ENCODE results near the gene ALOX5. TPM values are rescaled to one million over a fixed set of nuclear protein-coding genes. Genes with fewer than 3 reads are reported as not detected.

The ALOX5 gene
- polyA plus RNA-seq, 1 of the 3 experiments (the other 2 are of a cell fraction) = not detected

DNA sequence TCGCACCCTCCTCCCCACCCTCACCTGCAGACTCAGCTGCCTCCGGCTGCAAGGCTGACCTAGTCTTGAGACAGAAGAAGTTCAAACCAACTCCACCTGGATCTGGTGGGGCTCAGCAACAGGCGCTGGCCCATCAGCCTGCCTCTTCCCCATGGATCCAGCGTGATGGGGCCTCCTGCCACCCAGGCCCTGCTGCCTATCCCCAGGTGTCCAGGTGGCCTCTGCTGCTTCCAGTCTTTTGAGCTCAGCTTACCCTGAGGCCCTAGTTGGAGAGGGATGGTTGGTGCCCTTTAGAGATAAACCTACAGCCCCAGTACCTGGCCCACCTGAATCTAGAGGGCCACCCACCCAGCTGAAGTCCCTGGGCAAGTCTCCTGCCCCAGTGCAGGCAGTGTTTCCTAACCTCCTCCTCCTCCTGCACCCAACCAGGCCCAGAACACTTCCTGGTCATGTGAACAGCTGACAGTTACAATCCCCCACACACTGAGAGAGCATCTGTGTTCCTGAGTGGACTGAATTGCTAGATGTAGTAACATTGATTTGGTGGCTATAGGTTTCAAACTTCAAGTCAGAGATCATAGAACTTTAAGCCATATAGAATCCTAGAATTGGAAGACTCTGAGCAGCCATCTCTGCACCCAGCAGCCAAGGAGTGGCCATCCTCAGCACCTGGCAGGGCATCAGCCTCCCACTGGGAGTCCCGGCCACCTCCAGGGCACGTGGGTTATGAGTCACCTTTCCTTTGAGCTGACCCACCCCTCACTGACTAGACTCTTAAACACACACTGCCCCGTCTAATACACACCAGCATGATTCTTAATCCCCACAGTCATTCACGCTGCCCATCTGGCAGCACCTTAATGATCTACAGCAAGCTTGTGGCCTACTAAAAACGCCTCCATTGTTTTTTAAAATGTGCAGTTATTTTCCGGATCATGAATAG, 51.9 kb downstream of the ALOX5 start:
- Histone ChIP-seq H3K9ac (no peak overlapping the region), H3K4me3 (ENCODE audit: low read depth in 2 of 2, low read length in 1 of 2) (no peak overlapping the region), H3K4me2 (no peak overlapping the region), H3K9me3 (no peaks in the 10 kb centered on the region), H3K79me2 (ENCODE audit: insufficient read depth) (no peaks in the 10 kb centered on the region), H3K27ac (ENCODE audit: low read depth in 2 of 2, low read length in 1 of 2) (no peak overlapping the region), H2AFZ (ENCODE audit: low read depth) (no peak overlapping the region), H3K9me2 (no peaks in the 10 kb centered on the region), H3K27me3 (ENCODE audit: insufficient read depth) (peaks cover 24% of the 10 kb centered on the region), H4K20me1 (ENCODE audit: insufficient read depth) (no peaks in the 10 kb centered on the region), H3K36me3 (replicated peaks in 1 of 2; ENCODE audit: control insufficient read depth in 1 of 2, insufficient read depth in 2 of 2, low read length in 1 of 2) (no peaks in the 10 kb centered on the region), H3F3A (replicated peaks; ENCODE audit: insufficient read depth) (no peaks in the 10 kb centered on the region), H3K4me1 (ENCODE audit: control insufficient read depth in 1 of 2, insufficient read depth in 2 of 2, low read depth in 1 of 2, low read length in 1 of 2) (no peaks in the 10 kb centered on the region; a peak in 1 of 4 replicates)
- no peak for DNase-seq
- no peak for TF ChIP-seq FOSL2 (IDR thresholded peaks at IDR 0.05; ENCODE audit: borderline replicate concordance, low read depth)
- TF ChIP-seq CHD2 (IDR thresholded peaks at IDR 0.05; ENCODE audit: low read length, partially characterized antibody) = no peak
- TF ChIP-seq SMC3 (IDR thresholded peaks at IDR 0.05; ENCODE audit: low read depth, low read length) = no peak
- TF ChIP-seq, protein P1, sequence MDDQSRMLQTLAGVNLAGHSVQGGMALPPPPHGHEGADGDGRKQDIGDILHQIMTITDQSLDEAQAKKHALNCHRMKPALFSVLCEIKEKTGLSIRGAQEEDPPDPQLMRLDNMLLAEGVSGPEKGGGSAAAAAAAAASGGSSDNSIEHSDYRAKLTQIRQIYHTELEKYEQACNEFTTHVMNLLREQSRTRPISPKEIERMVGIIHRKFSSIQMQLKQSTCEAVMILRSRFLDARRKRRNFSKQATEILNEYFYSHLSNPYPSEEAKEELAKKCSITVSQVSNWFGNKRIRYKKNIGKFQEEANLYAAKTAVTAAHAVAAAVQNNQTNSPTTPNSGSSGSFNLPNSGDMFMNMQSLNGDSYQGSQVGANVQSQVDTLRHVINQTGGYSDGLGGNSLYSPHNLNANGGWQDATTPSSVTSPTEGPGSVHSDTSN (IDR thresholded peaks at IDR 0.05) = no peak
- no peak for TF ChIP-seq EP300 (IDR thresholded peaks at IDR 0.05; ENCODE audit: borderline replicate concordance in 1 of 2, low read depth in 1 of 2, low read length in 1 of 2)
- TF ChIP-seq FOXJ3 (CRISPR knock-in tag; IDR thresholded peaks at IDR 0.05) = no peak
- TF ChIP-seq, protein P2, sequence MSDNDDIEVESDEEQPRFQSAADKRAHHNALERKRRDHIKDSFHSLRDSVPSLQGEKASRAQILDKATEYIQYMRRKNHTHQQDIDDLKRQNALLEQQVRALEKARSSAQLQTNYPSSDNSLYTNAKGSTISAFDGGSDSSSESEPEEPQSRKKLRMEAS (IDR thresholded peaks at IDR 0.05; ENCODE audit: low read depth) = no peak
- TF ChIP-seq, protein P3, sequence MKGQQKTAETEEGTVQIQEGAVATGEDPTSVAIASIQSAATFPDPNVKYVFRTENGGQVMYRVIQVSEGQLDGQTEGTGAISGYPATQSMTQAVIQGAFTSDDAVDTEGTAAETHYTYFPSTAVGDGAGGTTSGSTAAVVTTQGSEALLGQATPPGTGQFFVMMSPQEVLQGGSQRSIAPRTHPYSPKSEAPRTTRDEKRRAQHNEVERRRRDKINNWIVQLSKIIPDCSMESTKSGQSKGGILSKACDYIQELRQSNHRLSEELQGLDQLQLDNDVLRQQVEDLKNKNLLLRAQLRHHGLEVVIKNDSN (IDR thresholded peaks at IDR 0.05; ENCODE audit: borderline replicate concordance, low read depth) = no peak
- TF ChIP-seq NRF1 (IDR thresholded peaks at IDR 0.05; ENCODE audit: low read depth, low read length) = no peak
- no peak for TF ChIP-seq TAF1 (IDR thresholded peaks at IDR 0.05; ENCODE audit: borderline replicate concordance, low read depth, low read length)
- no peak for TF ChIP-seq POLR2AphosphoS5 (IDR thresholded peaks at IDR 0.05; ENCODE audit: low read depth, low read length)
- no peak for TF ChIP-seq MEF2A (IDR thresholded peaks at IDR 0.05; ENCODE audit: borderline replicate concordance, low read depth)
- no peak for TF ChIP-seq TEAD4 (IDR thresholded peaks at IDR 0.05; ENCODE audit: borderline replicate concordance, insufficient read depth)
- CTCF ChIA-PET = interaction anchor here (1.4 kb wide), 1 partner anchor 19 kb away, joined by 3 read pairs; no protein-coding TSS in a partner anchor
- WGBS (ENCODE audit: low lambda C conversion rate) = 42% methylated on average over 8 of the region's 10 CpGs
- POLR2A ChIA-PET = no interaction called here

All from SK-N-SH (cell line).